ENCODE data around the gene AQP12A.
"Not testable (repeated sequence)": the region's sequence is repeated elsewhere in the genome, so short reads cannot be mapped to it uniquely, and the experiment has no call there.

AQP12A gene

GRCh38 chr2:240688553-240688919 is 3.1 kb upstream of the AQP12A start:
- DNase-seq (ENCODE audit: low spot score) = no peak

GRCh38 chr2:240689975-240690374 is 1.7 kb upstream of the AQP12A start:
- no peak for DNase-seq (ENCODE audit: low spot score)

- not testable (repeated sequence) for DNase-seq (ENCODE audit: low spot score)
These were observed 1.1 kb upstream of the AQP12A start for GRCh38 chr2:240690421-240691074.

GRCh38 chr2:240691075-240691427 is 615 bp upstream of the AQP12A start:
- DNase-seq (ENCODE audit: low spot score) = not testable (repeated sequence)

GRCh38 chr2:240692583-240693561 is 1.2 kb downstream of the AQP12A start:
- not testable (repeated sequence) for DNase-seq (ENCODE audit: low spot score)

- DNase-seq (ENCODE audit: low spot score) = not testable (repeated sequence)
These were observed 2.6 kb downstream of the AQP12A start for GRCh38 chr2:240694304-240694703.

- not testable (repeated sequence) for DNase-seq (ENCODE audit: low spot score)
These were observed 3.9 kb downstream of the AQP12A start for GRCh38 chr2:240695593-240695992.

GRCh38 chr2:240696469-240696868 is 4.8 kb downstream of the AQP12A start:
- DNase-seq (ENCODE audit: low spot score) = not testable (repeated sequence)

GRCh38 chr2:240698852-240699561 is 7.3 kb downstream of the AQP12A start:
- DNase-seq (ENCODE audit: low spot score) = not testable (repeated sequence)

GRCh38 chr2:240699835-240700234 is 8.2 kb downstream of the AQP12A start:
- not testable (repeated sequence) for DNase-seq (ENCODE audit: low spot score)

- not testable (repeated sequence) for DNase-seq (ENCODE audit: low spot score)
These were observed 8.9 kb downstream of the AQP12A start for GRCh38 chr2:240700616-240701015.

GRCh38 chr2:240701091-240701735 is 9.5 kb downstream of the AQP12A start:
- no peak for DNase-seq (ENCODE audit: low spot score)

- DNase-seq (ENCODE audit: low spot score) = no peak
These were observed 10.3 kb downstream of the AQP12A start for GRCh38 chr2:240701736-240702639.

- no peak for DNase-seq (ENCODE audit: low spot score)
These were observed 11.0 kb downstream of the AQP12A start for GRCh38 chr2:240702640-240703011.

- DNase-seq (ENCODE audit: low spot score) = no peak
These were observed 12.0 kb downstream of the AQP12A start for GRCh38 chr2:240703417-240704341.

GRCh38 chr2:240704651-240705050 is 13.0 kb downstream of the AQP12A start:
- no peak for DNase-seq (ENCODE audit: low spot score)

- no peak for DNase-seq (ENCODE audit: low spot score)
These were observed 13.6 kb downstream of the AQP12A start for GRCh38 chr2:240705204-240705791.

- no peak for DNase-seq (ENCODE audit: low spot score)
These were observed 15.5 kb downstream of the AQP12A start for GRCh38 chr2:240707043-240707756.

- DNase-seq (ENCODE audit: low spot score) = no peak
These were observed 16.2 kb downstream of the AQP12A start for GRCh38 chr2:240707821-240708220.

Measured in globus pallidus (tissue), 1 donor.